ENCODE measurements around the gene KMT5C.

Gene KMT5C

DNA sequence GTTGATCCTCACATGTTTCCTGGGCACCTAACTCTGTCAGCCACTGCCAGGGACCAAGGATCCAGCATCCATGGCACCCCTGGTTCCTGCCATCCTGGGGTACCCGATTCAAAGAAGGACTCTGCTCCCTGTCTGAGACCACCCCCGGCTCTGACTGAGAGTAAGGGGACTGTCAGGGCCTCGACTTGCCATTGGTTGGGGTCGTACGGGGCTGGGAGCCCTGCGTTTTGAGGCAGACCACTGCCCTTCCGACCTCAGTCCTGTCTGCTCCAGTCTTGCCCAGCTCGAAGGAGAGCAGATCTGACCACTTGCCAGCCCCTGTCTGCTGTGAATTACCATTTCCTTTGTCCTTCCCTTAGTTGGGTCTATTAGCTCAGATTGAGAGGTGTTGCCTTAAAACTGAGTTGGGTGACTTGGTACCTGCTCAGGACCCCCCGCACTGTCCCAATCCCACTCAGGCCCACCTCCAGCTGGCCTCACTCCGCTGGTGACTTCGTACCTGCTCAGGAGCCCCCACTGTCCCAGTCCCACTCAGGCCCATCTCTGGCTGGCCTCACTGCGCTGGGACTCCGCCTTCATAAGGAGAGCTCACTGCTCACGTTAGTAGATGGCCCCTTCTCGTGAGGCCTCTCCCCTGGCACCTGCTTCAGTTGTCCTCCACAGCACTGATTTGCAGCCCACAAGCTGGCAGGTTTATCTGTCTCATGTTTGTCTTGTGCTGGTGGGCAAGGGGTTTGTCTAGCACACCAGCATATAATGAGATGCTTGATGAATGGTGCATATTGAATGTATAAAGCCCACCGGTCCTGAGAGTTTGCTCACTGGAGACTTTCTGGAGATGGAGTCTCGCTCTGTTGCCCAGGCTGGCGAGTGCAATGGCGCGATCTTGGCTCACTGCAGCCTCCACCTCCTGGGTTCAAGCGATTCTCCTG is 50.0 kb downstream of the KMT5C start:
- no peak for DNase-seq

DNA sequence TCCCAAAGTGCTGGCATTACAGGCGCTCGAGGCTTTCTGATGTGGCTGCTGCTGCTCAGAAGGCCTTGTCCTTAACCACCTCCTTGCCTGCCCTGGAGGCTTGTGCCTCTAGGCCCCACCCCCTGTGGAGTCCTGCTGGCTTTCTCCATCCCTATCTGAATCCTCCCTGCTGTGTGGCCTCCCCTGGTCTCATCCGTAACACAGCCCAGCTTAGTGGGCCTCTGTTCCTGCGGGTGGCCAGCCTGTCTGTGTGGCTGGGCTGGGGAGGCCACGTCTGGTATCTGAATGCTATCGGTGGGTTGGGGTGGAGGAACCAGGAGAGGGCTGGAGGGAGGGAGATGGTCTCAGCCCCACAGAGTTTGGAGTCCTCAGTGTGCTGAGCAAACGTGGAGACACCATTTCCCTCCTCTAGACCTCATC is 50.8 kb downstream of the KMT5C start:
- DNase-seq = no peak

DNA sequence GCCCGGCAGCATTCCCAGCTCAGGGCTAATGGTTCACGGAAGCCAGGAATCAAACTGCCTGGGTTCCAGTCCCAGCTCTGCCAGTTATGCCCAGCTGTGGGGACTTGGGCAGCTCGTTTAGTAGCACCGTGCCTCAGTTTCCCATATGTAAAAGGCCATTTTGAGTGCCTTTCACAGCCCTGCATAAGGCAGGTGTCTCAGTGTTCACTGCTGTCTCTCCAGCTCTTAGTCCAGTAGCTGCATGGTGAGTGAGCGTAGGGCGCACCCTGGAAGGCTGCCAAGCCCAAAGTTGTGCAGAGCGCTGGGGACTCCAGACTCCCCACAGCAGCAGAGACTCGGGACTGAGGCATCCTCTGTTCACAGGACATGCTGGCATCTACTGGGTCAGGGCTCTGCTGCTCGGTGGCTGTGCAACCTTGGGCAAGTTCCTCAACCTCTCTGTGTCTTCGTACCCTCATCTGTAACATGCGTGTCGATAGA is 51.6 kb downstream of the KMT5C start:
- no peak for DNase-seq

DNA sequence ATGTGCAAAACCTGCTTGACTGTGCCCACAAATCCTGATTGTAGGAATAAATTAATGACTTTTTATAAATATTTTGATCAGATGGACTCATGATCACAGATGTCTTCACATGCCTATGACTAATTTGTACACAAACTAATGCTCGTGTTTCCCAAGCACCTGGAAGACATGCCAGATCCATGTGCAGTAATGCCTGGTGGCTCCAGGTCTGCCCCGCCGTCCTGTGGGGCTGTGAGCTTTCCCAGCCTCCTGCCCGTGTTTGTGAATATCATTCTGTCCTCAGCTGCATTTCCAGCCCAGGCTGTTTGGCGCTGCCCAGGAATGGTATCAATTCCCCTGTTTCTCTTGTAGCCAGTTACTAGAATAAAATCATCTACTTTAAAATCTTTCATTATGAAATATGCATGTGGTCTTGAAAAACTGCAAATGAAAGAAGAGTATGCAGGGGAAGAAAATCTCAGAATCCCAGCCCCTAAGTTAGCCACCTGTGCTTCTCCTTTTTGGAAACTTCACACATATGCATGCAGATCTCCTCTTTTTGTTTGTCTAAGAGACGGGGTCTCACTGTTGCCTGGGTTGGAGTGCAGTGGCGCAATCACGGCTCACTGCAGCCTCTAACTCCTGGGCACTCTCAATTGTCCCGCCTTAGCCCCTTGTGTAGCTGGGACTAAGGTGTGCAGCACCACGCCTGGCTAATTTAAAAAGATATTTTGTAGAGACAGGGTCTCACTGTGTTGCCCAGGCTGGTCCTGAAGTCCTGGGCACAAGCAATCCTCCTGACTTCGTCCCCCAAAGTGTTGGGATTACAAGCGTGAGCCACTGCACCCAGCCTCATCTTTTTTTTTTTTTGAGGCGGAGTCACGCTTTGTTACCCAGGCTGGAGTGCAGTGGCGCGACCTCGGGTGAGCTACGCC is 52.3 kb downstream of the KMT5C start:
- no peak for DNase-seq

DNA sequence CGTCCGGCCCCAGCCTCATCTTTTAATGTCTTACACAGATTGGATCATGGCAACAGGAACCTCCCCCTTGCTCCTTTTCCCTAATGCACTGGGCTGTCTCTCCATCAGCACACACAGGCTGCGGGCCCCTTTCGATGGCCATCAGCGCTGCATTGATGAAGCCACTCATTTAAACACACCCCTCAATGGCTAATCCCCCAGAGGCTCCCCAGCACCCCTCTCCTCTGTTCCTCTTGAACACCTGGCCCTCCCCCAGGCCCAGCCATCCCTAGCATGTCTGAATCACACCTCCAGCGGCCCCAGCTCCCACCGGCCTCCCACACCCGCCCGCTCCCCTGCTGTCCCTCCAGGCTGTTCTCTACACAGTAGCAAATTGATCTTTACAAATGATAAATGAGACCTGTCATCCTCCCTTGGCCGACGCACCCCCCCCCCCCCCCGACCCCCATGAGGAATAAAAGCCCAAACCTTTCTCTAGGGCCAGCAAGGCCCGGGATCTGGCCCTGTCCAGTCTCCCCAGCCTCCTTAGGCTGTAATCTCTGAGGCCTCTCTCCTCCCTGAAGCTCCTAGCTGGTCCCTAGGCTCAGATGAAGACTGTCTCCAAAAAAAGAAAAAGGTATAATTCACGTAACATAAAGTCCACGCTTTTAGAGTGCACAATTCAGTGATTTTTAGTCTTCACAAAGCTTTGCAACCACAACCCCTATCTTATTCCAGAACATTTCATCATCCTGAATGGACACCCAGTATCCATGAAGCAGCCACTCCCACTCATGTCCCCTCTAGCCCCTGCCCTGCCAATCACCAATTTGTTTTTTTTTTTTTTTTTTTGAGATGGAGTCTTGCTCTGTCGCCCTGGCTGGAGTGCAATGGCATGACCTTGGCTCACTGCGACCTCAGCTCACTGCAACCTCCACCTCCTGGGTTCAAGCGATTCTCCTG is 53.4 kb downstream of the KMT5C start:
- DNase-seq = no peak
